Upper lobe of right lung (tissue), 1 donor: ENCODE results near the gene CTDSPL. TPM values are rescaled to one million over a fixed set of nuclear protein-coding genes. Genes with fewer than 3 reads are reported as not detected.

ENCODE experiments used
- ATAC-seq: fragments of 200-7000 bp; cut with Tn5 transposase; one replicate; pipeline ENCODE4 v1.9.1; 2020; ENCODE audit warnings: mild to moderate bottlenecking, moderate library complexity
- DNase-seq: peaks from one replicate; pipeline ENCODE4 v3.0.0-alpha.2; 2020
- H3K27ac ChIP-seq: fragments of 200-600 bp; one replicate; pipeline ENCODE4 v1.8.0; 2022
- H3K27me3 ChIP-seq: fragments of 200-600 bp; one replicate; pipeline ENCODE4 v1.8.0; 2022; ENCODE audit warnings: mild to moderate bottlenecking
- H3K36me3 ChIP-seq: fragments of 200-600 bp; one replicate; pipeline ENCODE4 v1.8.0; 2022
- H3K4me1 ChIP-seq: fragments of 200-600 bp; one replicate; pipeline ENCODE4 v1.8.0; 2022
- H3K4me3 ChIP-seq: fragments of 200-600 bp; one replicate; pipeline ENCODE4 v1.8.0; 2022; ENCODE audit warnings: mild to moderate bottlenecking
- H3K9me3 ChIP-seq: fragments of 200-600 bp; one replicate; pipeline ENCODE4 v1.8.0; 2022
- intact Hi-C: fragments of 100-400 bp; cut with DNase I; formaldehyde crosslinking; loops from one replicate; pipeline ENCODE4 v1.11.0; 2022
- total RNA-seq: library from RNA; stranded (reverse); fragmentation: NEBNext Ultra II Directional; extraction: Animal tissue kit (Norgen Biotek cat#: 25700); gene quantifications from one replicate; pipeline ENCODE4 v1.2.1, GENCODE V29; 2021
- TF ChIP-seq, protein P1 (sequence below): fragments of 200-600 bp; IDR thresholded peaks from one replicate; pipeline ENCODE4 v1.8.0; 2022; ENCODE audit warnings: antibody characterized with exemption
- donor health status: DM: no; HTN: yes; CAD: no; lungs with severe emphysema.

The CTDSPL gene
- total RNA-seq, 1 donor from 2014 or later = 78.6 TPM

- TF ChIP-seq, protein P1, sequence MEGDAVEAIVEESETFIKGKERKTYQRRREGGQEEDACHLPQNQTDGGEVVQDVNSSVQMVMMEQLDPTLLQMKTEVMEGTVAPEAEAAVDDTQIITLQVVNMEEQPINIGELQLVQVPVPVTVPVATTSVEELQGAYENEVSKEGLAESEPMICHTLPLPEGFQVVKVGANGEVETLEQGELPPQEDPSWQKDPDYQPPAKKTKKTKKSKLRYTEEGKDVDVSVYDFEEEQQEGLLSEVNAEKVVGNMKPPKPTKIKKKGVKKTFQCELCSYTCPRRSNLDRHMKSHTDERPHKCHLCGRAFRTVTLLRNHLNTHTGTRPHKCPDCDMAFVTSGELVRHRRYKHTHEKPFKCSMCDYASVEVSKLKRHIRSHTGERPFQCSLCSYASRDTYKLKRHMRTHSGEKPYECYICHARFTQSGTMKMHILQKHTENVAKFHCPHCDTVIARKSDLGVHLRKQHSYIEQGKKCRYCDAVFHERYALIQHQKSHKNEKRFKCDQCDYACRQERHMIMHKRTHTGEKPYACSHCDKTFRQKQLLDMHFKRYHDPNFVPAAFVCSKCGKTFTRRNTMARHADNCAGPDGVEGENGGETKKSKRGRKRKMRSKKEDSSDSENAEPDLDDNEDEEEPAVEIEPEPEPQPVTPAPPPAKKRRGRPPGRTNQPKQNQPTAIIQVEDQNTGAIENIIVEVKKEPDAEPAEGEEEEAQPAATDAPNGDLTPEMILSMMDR = no peak
- peaks cover 50% of the 10 kb centered on the region for H3K4me1 ChIP-seq
- DNase-seq (no peak), ATAC-seq (no peak)
- peak overlapping the region; percentile 48 for H3K27ac ChIP-seq
- H3K27me3 ChIP-seq = no peaks in the 10 kb centered on the region
- intact Hi-C loops = no loop called here
- no peaks in the 10 kb centered on the region for H3K9me3 ChIP-seq
- H3K4me3 ChIP-seq = no peak overlapping the region
- H3K36me3 ChIP-seq = no peaks in the 10 kb centered on the region
Observed at GRCh38 chr3:37923569-37924040, 61.9 kb downstream of the CTDSPL start.

DNA sequence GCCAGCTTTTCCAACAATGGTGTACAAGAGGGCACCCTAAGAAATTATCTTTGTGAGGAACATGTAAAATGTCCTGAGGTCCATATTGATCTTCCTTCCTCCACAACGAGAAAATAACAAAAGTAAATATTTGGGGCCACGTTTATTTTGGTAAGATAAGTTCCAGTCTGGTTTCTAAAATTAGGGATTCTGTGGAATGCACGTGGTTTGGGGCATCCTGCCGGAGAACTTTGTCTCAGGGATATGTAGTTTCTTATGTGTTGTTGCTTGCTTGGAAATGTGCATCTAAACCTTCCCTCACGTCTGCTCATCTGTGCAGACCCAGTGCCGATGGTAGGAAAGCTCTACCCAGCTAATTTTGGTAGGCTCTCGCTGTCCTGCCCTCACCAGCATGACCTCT is 62.8 kb downstream of the CTDSPL start:
- TF ChIP-seq, protein P1 = no peak
- no peaks in the 10 kb centered on the region for H3K9me3 ChIP-seq
- H3K4me1 ChIP-seq = peaks cover 50% of the 10 kb centered on the region
- H3K27ac ChIP-seq = peak overlapping the region; percentile 48
- ATAC-seq (no peak), DNase-seq (no peak)
- intact Hi-C loops = no loop called here
- H3K36me3 ChIP-seq = no peaks in the 10 kb centered on the region
- no peak overlapping the region for H3K4me3 ChIP-seq
- H3K27me3 ChIP-seq = no peaks in the 10 kb centered on the region

GRCh38 chr3:37925157-37925556 is 63.5 kb downstream of the CTDSPL start:
- Histone ChIP-seq H3K27me3 (no peaks in the 10 kb centered on the region), H3K4me1 (peaks cover 46% of the 10 kb centered on the region), H3K4me3 (no peak overlapping the region), H3K9me3 (no peaks in the 10 kb centered on the region), H3K36me3 (no peaks in the 10 kb centered on the region), H3K27ac (peak overlapping the region; percentile 48)
- TF ChIP-seq, protein P1 = no peak
- intact Hi-C loops = no loop called here
- DNase-seq (no peak), ATAC-seq (no peak)

DNA sequence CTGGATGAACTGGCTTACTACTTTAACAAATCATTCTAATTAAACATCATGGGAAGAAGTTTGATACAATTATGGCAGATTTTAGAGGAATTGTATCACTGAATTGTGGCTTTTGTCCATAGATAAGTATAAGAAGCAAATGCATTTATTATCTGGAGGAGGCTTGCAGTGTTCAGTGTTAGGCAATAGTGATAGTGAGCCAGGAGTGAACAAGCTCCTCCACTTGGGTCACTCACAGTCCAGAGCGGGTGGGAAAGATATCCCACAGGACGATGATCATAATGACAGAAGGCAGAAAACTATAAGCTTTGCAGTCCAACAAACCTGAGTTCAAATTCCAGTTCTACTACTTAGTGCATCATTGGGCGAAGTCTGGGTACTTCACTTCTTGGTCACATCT is 64.9 kb downstream of the CTDSPL start:
- DNase-seq (no peak), ATAC-seq (no peak)
- TF ChIP-seq, protein P1 = no peak
- Histone ChIP-seq H3K27me3 (no peaks in the 10 kb centered on the region), H3K4me3 (no peak overlapping the region), H3K36me3 (no peaks in the 10 kb centered on the region), H3K27ac (no peak overlapping the region), H3K4me1 (peaks cover 38% of the 10 kb centered on the region), H3K9me3 (no peaks in the 10 kb centered on the region)
- intact Hi-C loops = no loop called here

DNA sequence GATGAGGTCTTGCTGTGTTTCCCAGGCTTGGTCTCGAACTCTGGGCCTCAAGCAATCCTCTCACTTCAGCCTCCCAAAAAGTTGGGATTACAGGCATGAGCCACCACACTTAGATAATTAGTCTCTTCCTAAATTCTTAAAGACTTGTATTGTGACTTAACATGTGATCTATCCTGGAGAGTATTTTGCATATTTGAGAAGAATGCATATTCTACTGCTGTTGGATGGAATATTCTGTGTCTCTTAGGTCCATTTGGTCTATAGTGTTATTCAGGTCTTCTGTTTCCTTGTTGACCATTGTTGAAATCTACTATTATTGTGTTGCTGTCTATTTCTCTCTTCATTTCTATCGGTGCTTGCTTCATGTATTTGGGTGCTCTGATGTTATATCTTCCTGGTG is 68.8 kb downstream of the CTDSPL start:
- DNase-seq = no peak
- intact Hi-C loops = no loop called here
- Histone ChIP-seq H3K27ac (no peak overlapping the region), H3K27me3 (no peaks in the 10 kb centered on the region), H3K4me1 (peaks cover 23% of the 10 kb centered on the region), H3K9me3 (no peaks in the 10 kb centered on the region), H3K4me3 (no peak overlapping the region), H3K36me3 (no peaks in the 10 kb centered on the region)
- no peak for ATAC-seq
- TF ChIP-seq, protein P1 = no peak

- Histone ChIP-seq H3K4me3 (no peak overlapping the region), H3K36me3 (no peaks in the 10 kb centered on the region), H3K4me1 (peaks cover 38% of the 10 kb centered on the region), H3K9me3 (no peaks in the 10 kb centered on the region), H3K27ac (no peak overlapping the region), H3K27me3 (no peaks in the 10 kb centered on the region)
- TF ChIP-seq, protein P1 = no peak
- no peak for ATAC-seq
- intact Hi-C loops = no loop called here
- DNase-seq = no peak
Observed at GRCh38 chr3:37932505-37932904, 70.8 kb downstream of the CTDSPL start.
